ENCODE measurements around the gene RARA. TPM values are rescaled to one million over a fixed set of nuclear protein-coding genes. Genes with fewer than 3 reads are reported as not detected.
A peak's percentile ranks its signal among the peaks of the same experiment; 100 is the strongest.
"Not testable (repeated sequence)": the region's sequence is repeated elsewhere in the genome, so short reads cannot be mapped to it uniquely, and the experiment has no call there.

Gene RARA
- polyA plus RNA-seq, 1 donor = 47.0 TPM

- not testable (repeated sequence) for H3K4me1 ChIP-seq (ENCODE audit: control insufficient read depth, insufficient read depth, low read length); H3K36me3 ChIP-seq (ENCODE audit: control insufficient read depth, insufficient read depth, low read length); H3K27ac ChIP-seq (ENCODE audit: low read length); H3K9me3 ChIP-seq (ENCODE audit: control insufficient read depth, low read depth, low read length); H3K27me3 ChIP-seq (ENCODE audit: control insufficient read depth, insufficient read depth, low read length); DNase-seq; H3K4me3 ChIP-seq (ENCODE audit: low read length)
- WGBS (ENCODE audit: insufficient coverage, low lambda C conversion rate) = 80% methylated on average over 1 of the region's 3 CpGs
Measured at GRCh38 chr17:40386555-40386954, 77.6 kb downstream of the RARA start.

DNA sequence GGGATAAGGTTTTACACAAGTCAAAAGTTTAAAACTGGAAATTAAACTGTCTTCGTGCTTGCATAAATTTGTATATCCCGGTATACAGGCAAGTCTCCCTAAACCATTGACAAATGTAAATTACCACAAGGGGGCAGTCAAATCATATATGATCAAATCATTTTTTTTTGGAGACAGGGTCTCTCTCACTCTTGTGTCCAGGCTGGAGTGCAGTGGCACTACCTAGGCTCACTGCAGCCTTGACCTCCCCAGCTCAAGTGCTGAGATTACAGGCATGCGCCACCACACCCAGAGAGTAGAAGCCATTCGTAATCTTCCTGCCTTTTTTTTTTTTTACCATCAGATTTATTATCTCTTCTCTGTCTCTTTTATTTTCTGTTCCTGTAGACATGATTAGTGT, 90.2 kb downstream of the RARA start:
- peak in 1 of 2 donors; percentile 18 for DNase-seq
- H3K4me3 ChIP-seq (ENCODE audit: low read length) = no peak overlapping the region
- H3K9me3 ChIP-seq (ENCODE audit: control insufficient read depth, low read depth, low read length) = no peaks in the 10 kb centered on the region
- no peaks in the 10 kb centered on the region for H3K4me1 ChIP-seq (ENCODE audit: control insufficient read depth, insufficient read depth, low read length)
- H3K27me3 ChIP-seq (ENCODE audit: control insufficient read depth, insufficient read depth, low read length) = no peaks in the 10 kb centered on the region
- H3K36me3 ChIP-seq (ENCODE audit: control insufficient read depth, insufficient read depth, low read length) = peaks cover 13% of the 10 kb centered on the region
- WGBS (ENCODE audit: insufficient coverage, low lambda C conversion rate) = 86% methylated on average over 1 of the region's 4 CpGs
- no peak overlapping the region for H3K27ac ChIP-seq (ENCODE audit: low read length)

DNA sequence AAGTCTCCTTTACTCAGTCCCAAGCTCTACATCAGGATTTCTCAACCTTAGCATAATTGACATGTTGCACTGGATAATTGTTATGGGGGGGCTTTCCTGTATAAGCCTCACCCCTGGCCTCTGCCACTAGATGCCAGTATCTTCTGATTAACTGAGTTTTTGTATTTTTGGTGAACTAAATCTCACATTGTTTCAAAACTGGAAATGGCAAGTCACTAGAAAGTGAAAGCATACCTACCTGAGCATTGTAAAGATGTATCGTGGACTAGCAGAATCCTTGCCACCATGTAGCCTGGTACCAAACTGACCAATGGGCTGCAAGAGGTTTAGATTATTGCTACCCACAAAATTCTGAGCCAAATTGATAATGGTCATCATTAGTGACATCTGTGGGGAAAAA, 93.7 kb downstream of the RARA start:
- H3K4me1 ChIP-seq (ENCODE audit: control insufficient read depth, insufficient read depth, low read length) = no peaks in the 10 kb centered on the region
- H3K9me3 ChIP-seq (ENCODE audit: control insufficient read depth, low read depth, low read length) = no peaks in the 10 kb centered on the region
- no peak for DNase-seq
- no CpG with 5 or more reads among the region's 1 CpG for WGBS (ENCODE audit: insufficient coverage, low lambda C conversion rate)
- H3K4me3 ChIP-seq (ENCODE audit: low read length) = no peak overlapping the region
- H3K27ac ChIP-seq (ENCODE audit: low read length) = no peak overlapping the region
- no peaks in the 10 kb centered on the region for H3K27me3 ChIP-seq (ENCODE audit: control insufficient read depth, insufficient read depth, low read length)
- peaks cover 10% of the 10 kb centered on the region for H3K36me3 ChIP-seq (ENCODE audit: control insufficient read depth, insufficient read depth, low read length)

GRCh38 chr17:40404003-40404402, 95.0 kb downstream of the RARA start:
- WGBS (ENCODE audit: insufficient coverage, low lambda C conversion rate) = 80% methylated on average over 1 of the region's 3 CpGs
- H3K36me3 ChIP-seq (ENCODE audit: control insufficient read depth, insufficient read depth, low read length) = peaks cover 10% of the 10 kb centered on the region
- H3K9me3 ChIP-seq (ENCODE audit: control insufficient read depth, low read depth, low read length) = no peaks in the 10 kb centered on the region
- H3K4me3 ChIP-seq (ENCODE audit: low read length) = no peak overlapping the region
- no peak for DNase-seq
- H3K4me1 ChIP-seq (ENCODE audit: control insufficient read depth, insufficient read depth, low read length) = no peaks in the 10 kb centered on the region
- H3K27me3 ChIP-seq (ENCODE audit: control insufficient read depth, insufficient read depth, low read length) = no peaks in the 10 kb centered on the region
- H3K27ac ChIP-seq (ENCODE audit: low read length) = no peak overlapping the region

Other genes with a start within 250 kb of the RARA start
- 61.7 TPM for gene THRA, start 246.2 kb upstream of the RARA start, polyA plus RNA-seq
- 2.5 TPM for gene NR1D1, start 208.6 kb upstream of the RARA start, polyA plus RNA-seq
- gene MSL1, start 187.2 kb upstream of the RARA start, polyA plus RNA-seq = 130 TPM
- gene CASC3, start 168.6 kb upstream of the RARA start, polyA plus RNA-seq = 66.4 TPM
- 15.0 TPM for gene RAPGEFL1, start 131.7 kb upstream of the RARA start, polyA plus RNA-seq
- gene WIPF2, start 89.9 kb upstream of the RARA start, polyA plus RNA-seq = 24.5 TPM
- gene CDC6, start 21.3 kb upstream of the RARA start, polyA plus RNA-seq = 11.8 TPM
- 0.36 TPM for gene GJD3, start 55.6 kb downstream of the RARA start, polyA plus RNA-seq
- 68.4 TPM for gene TOP2A, start 108.7 kb downstream of the RARA start, polyA plus RNA-seq
- 111 TPM for gene IGFBP4, start 134.3 kb downstream of the RARA start, polyA plus RNA-seq
- 0.06 TPM for gene TNS4, start 192.4 kb downstream of the RARA start, polyA plus RNA-seq